ENCODE data around the gene FARS2.
"Not testable (repeated sequence)": the region's sequence is repeated elsewhere in the genome, so short reads cannot be mapped to it uniquely, and the experiment has no call there.

The FARS2 gene

GRCh38 chr6:5796555-5796954, 535.2 kb downstream of the FARS2 start:
- DNase-seq (ENCODE audit: low spot score) = not testable (repeated sequence)

- DNase-seq (ENCODE audit: low spot score) = not testable (repeated sequence)
These were observed 545.1 kb downstream of the FARS2 start for GRCh38 chr6:5806406-5806805.

GRCh38 chr6:5809450-5809849, 548.1 kb downstream of the FARS2 start:
- DNase-seq (ENCODE audit: low spot score) = no peak

DNA sequence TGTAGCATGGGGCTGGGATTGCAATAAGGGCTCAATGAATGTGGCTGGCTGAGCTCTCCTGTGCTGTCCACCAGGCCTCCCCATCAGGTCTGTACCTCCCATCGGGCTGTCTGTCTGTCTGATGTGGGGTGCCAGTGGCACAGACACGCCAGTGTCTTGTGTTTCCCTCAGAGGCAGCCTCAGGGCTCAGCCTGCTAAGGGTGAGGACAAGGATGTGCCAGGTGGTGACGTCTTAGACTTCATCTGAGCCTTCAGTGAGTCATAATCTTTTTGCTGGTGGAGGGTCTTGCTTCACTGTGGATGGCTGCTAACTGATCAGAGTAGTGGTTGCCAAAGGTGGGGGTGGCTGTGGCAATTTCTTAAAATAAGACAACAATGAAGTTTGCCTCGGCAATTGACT, 550.7 kb downstream of the FARS2 start:
- no peak for DNase-seq (ENCODE audit: low spot score)

GRCh38 chr6:5813625-5814027, 552.3 kb downstream of the FARS2 start:
- no peak for DNase-seq (ENCODE audit: low spot score)

DNA sequence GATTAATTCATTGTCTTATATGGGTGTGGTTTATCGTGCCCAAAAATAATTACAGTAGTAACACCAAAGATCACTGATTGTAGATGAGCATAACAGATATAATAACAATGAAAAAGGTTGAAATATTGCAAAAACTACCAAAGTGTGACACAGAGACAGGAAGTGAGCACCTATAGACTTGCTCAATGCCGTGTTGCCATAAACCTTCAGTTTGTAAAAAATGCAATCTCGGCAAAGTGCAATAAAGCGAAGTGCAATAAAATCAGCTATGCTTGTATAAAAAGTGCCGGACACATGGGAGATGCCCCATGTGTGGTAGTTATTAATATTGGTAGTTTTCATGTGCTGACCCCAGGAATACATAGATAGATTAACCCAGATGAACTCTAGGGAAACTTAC, 552.8 kb downstream of the FARS2 start:
- no peak for DNase-seq (ENCODE audit: low spot score)

- no peak for DNase-seq (ENCODE audit: low spot score)
These were observed 553.6 kb downstream of the FARS2 start for GRCh38 chr6:5814901-5815300.

DNA sequence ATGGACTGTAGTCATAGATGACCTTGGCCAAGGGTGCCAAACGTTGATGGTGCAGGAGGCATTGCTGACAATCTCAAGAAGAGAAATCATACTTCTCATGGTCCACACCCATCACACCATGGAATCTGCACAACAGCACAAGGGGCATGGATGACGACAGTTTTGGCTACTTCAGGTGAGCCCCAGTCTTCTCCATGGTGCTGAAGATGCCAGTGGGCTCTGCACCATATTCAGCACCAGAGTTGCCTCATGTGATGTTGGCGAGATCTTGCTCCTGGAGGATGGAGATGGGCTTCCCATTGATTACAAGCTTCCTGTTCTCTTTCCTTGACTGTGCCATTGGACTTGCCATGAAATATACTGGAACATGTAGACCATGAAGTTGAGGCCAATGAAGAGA, 556.6 kb downstream of the FARS2 start:
- no peak for DNase-seq (ENCODE audit: low spot score)

GRCh38 chr6:5818959-5819358, 557.6 kb downstream of the FARS2 start:
- DNase-seq (ENCODE audit: low spot score) = no peak

All from AG08396 (cell line).